Effector CD8-positive, alpha-beta T cell (primary cell): ENCODE data around the gene TFF1.

Experiments used
- DNase-seq: peaks from one replicate; lab custom pipeline; 2025; lab: John Stamatoyannopoulos, UW

Gene TFF1

DNA sequence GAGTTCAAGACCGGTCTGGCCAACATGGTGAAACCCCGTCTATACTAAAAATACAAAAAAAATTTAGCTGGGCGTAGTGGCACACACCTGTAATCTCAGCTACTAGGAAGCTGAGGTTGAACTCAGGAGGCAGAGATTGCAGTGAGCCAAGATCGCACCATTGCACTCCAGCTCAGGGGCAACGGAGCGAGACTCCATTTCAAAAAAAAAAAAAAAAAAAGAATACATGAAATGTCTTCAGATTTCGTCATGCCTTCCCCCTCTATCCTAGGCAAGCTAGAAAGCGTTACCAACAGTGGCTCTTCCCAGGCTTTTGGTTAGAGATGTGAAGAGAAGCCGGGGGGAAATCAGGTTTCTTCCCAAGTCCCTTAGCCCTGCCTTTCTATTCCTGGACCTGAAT, 3.6 kb downstream of the TFF1 start:
- DNase-seq = no peak

DNA sequence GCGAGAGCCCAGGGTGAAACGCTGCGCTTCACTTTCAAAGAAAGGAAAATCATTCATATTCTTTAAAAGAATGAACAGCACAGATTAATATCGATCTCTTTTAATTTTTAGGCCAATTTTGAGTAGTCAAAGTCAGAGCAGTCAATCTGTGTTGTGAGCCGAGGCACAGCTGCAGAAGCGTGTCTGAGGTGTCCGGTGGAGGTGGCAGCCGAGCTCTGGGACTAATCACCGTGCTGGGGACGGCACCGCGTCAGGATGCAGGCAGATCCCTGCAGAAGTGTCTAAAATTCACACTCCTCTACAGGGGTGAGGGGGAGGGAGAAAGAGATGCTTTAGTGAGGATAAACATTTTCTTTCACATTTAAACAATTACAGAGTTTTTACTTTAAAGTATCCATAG, 4.1 kb downstream of the TFF1 start:
- DNase-seq = no peak

DNA sequence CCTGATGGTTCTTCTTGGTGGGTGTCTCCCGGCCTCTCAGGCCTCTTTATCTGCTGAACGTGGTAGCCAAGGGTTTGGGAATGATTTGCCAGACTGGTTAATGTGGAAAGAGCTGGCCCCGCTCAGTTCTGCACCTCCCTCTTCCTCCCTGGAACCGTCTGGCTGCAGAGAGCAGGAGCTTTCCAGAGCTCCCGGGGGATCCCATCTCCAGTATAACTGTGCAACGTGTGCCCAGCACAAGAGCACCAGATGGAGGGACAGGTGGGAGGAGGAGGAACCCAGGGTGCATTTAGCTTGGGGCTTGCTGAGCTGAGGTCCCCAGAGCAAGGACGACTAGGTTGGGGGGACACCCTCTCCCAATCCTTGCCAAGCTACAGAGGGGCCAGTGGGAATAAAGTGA, 5.0 kb downstream of the TFF1 start:
- DNase-seq = no peak

DNA sequence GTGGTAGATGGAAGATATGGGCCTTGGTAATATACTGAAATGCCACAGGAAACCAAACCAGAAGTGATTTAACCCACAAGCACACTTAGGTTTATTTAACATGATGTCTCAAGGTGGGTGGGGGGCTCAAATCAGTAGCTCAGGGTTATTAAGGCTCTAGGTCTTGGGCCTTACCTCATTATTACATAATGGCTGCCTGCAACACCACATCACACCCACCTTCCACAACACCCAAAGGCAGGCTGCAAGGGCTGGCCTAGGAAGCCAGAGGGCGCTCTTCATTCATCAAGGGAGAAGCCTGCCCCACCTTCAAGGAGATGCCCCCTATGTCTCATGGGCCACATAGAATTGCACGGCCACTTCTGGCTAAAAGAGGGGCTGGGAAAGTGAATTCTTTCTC, 6.0 kb downstream of the TFF1 start:
- no peak for DNase-seq

DNA sequence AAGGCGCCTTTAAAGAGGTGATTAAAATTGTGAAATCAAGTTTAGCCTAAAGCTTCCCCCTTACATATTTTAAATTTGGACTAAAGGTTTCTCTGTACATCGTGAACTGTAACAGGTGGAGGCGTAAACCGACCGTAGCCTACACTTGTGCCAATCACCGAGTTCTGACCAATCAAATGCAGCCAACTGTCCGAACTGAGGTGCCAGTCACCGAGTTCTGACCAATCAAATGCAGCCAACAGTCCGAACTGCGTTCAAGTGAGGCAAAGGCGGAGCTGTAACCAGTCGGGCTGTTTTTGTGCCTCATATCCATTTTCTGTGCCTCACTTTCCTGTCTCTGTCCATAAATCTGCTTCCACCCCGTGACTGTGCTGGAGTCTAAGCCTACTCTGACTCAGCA, 7.4 kb downstream of the TFF1 start:
- DNase-seq = no peak

DNA sequence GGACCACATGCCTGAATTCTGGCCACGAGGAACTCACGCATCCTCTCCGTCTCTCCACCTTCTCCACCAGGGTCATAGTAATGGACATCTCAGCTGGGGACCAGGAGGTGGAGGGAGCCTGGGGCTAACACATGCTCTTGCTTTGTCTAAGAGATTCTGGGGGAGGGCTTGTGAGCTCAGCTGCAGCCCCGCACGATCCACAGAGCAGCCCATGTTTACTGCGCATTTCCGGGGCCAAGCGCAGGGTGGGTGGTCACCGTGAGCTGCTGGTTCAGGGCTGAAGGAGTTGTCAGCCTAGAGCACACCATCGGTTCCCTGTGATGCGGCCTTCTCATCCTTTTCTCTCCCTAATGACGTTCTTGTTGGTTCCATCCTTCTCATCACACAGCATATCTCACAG, 8.1 kb downstream of the TFF1 start:
- no peak for DNase-seq

DNA sequence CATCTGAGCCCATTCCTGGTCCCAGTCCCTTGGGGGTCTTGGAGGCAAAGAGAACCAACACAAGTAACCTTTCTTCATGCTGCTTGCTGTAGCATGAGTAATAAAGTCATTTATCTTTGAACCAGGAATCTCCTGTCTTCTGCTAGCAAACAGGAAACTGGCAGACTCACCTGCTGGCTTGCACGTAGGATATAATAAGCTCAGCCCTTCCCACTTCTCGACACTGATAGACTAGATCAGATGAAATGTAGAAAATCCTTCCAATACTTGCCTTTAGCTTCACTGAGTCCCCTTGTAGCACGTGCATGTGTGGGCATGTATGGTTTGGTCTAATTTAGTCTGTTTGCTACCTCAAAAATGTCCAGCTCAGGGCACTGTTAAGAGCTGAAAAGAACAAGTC, 9.0 kb downstream of the TFF1 start:
- no peak for DNase-seq

DNA sequence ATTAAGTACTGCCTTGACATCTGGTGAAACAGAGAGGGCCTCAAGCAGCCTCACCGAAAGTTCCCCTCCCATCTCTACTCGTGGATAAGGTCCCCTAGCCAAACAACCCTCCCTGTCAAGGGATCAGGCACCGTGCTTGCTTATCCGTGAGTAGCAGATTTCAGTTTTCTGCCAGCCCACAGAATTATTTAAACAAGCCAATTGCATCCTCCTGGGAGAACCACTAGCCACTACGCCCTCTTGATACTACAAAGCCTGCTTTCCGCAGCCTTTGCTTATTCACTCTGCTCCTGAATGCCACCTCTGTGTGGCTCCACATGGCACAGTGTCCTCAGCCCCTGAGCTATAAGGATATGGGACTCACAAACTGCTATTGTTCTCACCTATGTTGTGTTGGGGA, 9.7 kb downstream of the TFF1 start:
- no peak for DNase-seq

DNA sequence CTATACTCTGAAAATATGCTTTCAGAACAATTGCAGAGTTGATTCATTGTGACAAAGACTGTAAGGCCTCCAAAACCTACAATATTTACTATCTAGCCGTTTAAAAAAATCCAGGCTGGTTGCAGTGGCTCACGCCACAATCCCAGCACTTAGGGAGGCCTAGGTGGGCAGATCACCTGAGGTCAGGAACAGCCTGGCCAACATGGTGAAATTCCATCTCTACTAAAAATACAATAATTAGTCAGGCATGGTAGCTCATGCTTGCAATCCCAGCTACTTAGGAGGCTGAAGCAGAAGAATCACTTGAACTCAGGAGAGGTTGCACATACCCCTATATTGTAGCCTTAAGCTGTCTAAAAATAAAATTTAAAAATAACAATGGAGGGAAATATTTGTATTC, 10.3 kb downstream of the TFF1 start:
- no peak for DNase-seq

DNA sequence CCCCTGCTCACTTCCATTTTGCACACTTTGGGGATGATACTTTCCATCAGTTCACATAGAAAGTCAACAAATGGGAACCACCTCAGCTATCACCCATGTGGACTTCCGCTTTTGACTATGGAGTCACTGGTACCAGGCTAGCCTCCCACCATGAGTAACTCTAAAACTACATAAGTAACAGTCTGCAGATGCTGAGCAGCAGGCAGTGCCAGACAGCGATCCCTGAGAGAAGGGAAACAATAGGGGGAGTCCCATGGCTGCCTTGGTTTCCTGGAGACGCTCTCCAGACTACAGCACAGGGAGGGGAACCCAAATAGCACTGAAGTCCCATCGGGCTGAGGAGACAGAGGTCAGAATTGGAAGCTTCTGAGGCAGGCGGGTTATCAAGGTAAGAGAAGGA, 12.7 kb downstream of the TFF1 start:
- no peak for DNase-seq

DNA sequence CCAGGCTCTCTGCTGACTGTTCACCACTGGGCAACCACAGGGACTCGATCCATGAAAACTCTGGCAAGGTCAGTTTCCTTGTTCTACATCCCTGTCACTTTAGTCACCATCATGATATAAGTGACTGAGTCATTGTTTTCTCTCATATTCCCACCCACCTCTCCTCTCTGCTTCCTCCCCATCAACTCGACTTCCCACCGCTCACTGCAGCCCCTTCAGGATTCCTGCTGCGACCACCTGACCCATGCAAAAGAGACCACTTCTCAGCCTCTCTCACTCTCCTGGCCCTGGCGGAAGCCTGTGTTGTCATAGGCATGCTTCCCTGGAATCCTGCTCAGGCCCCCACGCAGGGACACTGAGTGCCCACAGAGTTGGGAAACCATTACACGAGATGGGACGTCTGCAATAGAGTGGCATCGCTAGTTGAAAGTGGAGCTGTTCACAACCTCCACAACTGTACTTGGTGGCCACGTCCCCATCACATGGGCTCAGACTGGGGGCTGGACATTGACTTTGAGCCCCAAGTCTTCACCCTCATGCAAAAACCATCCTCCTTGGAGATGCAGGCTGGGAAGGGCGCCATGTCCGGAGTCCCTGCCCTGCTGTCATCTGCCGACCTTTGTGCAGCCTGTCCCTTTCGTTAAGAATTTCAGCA, 13.8 kb downstream of the TFF1 start:
- DNase-seq = no peak

DNA sequence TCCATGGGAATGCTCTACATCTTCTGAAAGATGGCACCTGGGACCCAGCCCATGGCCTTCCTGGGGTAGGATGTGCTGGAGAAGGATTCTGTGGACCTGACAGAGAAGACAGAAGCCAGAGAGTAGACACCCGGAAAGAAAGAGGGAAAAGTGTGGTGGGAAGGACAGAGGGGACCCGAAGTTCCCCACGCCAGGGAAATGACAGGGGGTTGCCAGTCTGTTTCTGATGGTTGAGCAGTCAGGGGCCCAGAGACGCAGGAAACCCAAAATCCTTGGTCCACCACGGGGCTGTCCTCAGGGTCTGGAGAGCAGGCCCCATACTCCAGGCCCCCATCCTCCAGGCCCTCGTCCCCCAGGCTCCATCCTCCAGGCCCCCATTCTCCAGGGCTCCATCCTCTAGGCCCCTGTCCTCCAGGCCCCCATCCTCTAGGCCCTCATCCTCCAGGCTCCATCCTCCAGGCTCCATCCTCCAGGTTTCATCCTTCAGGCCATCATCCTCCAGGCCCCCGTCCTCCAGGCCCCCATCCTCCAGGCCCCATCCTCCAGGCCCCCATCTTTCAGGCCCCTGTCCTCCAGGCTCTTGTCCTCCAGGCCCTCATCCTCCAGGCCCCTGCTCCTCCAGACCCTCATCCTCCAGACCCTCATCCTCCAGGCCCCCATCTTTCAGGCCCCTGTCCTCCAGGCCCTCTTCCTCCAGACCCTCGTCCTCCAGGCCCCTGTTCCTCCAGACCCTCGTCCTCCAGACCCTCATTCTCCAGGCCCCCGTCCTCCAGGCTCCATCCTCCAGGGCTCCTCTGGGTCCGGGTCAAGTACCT, 14.5 kb downstream of the TFF1 start:
- no peak for DNase-seq

DNA sequence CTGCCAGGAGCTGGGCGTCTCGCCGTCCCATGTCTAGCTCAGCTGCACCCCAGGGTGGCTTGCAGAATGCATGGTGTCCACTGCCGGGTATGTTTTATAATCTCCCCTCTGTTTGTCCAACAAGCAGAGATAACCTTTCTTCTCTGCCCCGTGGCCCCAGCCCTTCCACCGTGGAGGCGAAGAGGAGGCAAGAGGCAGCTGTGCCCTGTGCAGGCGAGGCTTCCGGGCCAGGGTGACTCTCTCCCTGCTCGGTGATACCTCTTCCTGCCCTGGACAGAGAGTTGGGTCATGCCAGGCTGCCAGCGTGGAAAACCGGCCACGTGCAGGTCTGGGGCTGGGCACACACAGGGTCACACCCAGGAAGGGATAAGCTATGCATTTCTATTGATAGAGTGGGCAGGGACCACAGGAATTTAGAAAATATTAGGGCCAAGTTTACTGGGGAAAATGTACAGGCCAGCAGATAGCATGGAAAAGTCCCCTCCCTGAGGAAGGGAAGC, 15.4 kb downstream of the TFF1 start, which contains the start of gene TFF2:
Gene TFF2 (minus strand): TSS at position 68 of the 500 bp plus-strand sequence. CDS start 37 bp downstream, at position 31.
- no peak for DNase-seq

DNA sequence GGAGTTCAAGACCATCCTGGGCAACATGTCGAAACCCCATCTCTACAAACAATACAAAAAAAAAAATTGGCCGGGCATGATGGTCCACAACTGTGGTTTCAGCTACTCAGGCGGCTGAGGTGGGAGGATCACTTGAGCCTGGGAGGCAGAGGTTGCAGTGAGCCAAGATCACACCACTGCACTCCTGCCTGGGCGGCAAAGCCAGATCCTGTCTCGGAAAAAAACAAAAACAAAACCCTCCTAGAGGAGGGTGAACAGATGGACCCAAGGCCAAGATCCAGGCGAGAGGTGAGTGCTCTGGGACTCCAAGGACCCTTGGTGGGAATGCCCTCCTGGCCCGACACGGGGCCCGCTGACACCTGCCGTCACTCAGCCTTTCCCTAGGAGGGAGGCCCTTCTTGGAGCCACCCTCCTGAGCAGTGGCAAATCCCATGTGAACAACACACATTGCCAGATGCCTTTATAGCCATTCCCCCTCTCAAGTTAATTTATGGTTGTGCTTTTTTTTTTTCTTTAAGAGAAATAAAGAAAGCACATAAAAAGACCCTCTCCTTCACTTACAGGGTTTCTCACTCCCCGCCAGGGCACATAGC, 15.9 kb downstream of the TFF1 start:
- no peak for DNase-seq

DNA sequence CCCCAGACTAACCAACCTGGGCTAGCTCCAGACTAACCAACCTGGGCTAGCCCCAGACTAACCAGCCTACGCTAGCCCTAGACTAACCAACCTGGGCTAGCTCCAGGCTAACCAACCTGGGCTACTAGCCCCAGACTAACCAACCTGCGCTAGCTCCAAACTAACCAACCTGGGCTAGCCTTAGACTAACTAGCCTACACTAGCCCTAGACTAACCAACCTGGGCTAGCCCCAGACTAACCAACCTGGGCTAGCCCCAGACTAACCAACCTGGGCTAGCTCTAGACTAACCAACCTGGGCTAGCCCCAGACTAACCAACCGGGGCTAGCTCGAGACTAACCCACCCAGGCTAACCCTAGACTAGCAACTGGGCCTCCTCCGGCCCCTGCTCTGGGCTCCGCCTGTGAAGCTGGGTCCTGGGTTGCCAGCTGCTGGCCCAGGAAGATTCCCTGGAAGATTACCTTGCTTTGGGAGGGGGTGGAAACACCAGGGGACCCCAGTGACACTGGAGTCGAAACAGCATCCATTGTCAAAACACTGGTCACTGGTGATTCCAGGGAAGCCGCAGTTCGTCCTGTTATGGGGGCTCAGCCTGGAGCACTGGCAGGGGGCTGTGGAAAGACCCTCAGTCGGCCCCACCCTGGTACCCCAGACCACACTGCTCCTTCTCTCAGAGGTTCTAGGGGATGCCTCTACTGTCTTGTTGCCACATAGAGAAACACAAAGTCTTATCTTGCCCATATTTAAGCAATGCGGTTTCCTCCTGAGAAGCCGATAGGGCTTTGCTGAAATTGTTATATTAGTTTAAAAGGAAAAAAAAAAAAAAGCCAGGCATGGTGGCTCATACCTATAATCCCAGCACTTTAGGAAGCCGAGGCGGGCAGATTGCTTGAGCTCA, 16.7 kb downstream of the TFF1 start:
- DNase-seq = no peak

DNA sequence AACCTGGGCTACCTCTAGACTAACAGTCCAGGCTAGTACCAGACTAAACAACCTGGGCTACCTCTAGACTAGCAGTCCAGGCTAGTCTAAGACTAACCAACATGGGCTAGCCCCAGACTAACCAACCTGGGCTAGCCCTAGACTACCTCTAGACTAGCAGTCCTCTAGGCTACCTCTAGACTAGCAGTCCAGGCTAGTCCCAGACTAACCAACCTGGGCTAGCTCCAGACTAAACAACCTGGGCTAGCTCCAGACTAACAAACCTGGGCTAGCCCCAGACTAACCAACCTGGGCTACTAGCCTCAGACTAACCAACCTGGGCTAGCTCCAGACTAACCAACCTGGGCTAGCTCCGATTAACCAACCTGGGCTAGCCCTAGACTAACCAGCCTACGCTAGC, 17.6 kb downstream of the TFF1 start:
- no peak for DNase-seq

DNA sequence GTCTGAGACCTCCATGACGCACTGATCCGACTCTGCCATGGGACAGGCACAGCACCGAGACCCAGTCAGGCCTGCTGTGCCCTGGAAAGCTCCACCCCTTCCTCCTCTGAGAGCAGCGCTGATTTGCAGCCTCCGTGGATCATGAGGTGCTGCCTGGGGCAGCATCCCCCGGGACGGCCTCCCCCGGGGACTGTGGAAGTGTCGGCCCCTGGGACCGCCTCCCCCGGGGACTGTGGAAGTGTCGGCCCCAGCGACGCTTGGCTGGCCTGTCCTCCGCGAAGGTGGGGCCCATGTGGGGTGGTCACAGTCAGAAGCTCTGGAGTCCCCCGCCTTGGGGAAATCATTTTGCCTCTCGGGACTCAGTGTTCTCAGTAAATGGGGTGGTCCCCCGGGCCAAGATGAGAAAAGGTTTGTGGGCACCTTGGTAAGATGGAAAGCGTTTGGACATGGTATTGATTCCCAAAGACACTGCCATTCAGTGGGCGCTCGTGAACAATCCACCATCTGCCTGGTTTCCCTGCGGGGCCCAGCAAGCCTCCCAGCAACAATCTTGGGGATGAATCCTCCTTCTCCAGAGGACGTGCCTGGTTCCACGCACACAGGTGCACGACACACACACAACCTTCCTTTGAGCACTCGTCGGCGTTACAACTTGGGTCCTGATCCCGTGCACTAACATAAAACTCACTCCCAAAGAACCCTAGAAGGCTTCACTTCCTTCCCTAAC, 18.6 kb downstream of the TFF1 start:
- no peak for DNase-seq

DNA sequence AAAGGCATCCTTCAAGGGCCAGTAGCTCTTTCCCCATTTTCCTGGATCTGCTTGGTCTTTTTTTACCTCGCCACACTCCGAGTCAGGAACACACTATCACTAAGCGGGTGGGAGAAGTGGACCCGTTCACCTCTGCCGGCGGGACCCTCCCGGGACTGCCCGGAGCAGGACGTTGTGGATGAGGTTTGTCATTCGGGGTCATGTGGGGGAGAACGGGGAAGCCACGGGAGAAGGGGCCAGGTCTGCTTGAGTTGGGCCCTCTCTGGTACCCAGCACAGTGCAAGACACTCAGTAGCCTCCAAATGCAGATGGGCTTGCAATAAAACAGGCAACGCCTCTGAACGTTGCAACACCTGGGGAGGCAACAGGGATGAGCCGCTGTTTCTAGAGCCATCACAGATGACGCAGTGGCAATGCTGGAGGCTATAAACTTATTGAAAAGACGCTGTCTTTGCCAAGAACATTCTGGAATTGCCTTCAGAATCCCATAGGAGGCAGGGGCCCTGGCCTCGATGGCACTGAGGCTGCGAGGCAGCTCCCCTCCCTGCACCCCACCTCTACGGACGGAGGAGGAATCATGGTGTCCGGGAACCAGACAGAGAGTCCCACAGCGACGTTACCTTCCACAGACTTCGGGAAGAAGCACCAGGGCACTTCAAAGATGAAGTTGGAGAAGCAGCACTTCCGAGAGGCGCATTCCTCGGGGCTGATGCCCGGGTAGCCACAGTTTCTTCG, 19.3 kb downstream of the TFF1 start:
- DNase-seq = no peak

DNA sequence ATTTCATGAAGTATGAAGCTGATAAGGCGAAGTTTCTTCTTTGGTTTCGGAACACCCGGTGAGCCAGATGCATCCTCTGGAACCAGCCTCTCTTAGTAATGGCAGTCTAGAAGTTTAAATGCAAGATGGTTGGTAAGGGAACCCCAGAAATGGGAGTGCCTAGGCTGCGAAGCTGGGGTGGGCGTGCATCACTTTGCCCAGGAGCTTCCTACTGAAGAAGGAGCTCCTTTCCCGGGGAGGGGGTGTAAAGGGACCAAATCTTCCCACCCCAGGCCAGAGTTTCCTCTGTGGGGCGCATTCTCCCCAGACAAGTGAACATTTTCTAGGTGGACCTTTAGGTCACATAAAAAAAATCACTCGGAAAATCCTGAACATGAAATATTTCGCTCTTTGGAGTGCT, 19.9 kb downstream of the TFF1 start:
- no peak for DNase-seq

DNA sequence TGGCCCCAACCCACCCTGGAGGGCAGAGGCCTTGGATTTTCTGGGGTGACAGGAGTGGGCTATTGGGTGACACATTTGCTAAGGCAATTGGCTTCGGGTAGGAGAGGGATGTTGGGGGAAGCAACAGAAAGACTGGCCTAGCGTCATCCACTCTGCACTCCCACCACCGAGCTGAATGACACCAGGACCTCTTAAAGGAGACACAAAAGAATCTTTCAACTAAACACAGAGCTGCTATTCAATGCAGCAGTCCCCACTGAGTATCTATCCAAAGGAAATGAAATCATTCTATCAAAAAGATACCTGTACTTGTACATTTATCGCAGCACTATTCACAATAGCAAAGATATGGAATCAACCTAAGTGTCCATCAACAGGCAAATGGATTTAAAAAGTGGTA, 21.7 kb downstream of the TFF1 start:
- DNase-seq = no peak
